Measurements from ENCODE around the gene TMEM259.
A peak's percentile ranks its signal among the peaks of the same experiment; 100 is the strongest.

TMEM259 gene

DNA sequence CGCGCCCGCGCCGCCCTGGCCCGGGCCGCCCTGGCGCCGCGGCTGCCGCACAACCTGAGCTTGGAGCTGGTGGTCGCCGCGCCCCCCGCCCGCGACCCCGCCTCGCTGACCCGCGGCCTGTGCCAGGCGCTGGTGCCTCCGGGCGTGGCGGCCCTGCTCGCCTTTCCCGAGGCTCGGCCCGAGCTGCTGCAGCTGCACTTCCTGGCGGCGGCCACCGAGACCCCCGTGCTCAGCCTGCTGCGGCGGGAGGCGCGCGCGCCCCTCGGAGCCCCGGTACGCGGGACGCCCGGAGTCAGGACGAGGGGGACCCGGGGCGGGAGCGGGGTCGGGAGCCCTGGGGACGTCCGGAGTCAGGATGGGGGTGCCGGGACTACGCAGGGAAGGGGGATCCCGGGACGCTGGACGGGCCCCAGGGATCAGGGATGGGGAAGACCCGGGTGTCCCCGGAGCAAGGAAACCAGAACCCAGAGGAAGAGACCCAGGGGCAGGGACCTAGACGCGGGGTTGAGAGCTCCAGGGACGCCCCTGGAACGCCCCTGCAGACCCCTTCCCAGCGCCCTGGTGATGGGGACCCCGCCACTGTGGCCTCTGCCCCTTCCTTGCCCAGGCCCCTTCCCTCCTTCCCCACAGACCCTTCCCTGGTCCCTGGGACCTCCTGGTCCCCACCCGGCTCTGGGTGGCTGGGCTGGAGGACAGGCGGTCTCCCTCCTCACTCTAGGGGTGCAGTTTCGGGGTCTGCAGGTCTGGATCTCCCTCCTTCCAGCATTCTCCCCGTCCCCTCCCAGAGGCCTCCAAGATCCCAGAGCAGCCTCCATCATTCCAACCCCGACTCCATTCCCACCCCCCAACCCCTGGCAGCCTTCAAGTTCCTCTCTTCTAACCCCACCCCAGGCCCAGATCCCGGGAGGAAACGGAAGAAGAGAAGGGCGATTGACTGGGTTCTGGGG, 20.1 kb downstream of the TMEM259 start:
- no peak for DNase-seq

DNA sequence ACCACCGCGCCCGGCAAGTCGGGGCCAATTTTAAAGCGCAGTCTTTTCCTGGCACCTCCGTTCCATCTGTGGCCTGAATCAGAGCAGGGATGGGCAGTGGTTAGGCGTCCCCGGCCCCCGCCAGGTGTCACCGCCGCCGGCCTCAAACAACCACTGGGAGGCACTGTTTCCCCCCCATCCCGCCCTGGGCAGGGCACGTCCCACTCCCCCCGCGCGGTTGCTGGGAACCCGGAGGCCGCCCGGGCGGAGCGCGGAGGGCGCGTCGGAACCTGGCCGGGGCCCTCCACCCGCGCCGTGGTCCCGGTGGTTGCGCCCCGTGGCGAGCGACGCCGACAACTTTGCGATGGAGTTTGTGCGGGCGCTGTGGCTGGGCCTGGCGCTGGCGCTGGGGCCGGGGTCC, 20.8 kb downstream of the TMEM259 start, which contains the start of gene GRIN3B:
Gene GRIN3B (plus strand): TSS at position 325 of the 400 bp plus-strand sequence. CDS start 19 bp downstream, at position 344.
- DNase-seq: no peak

DNA sequence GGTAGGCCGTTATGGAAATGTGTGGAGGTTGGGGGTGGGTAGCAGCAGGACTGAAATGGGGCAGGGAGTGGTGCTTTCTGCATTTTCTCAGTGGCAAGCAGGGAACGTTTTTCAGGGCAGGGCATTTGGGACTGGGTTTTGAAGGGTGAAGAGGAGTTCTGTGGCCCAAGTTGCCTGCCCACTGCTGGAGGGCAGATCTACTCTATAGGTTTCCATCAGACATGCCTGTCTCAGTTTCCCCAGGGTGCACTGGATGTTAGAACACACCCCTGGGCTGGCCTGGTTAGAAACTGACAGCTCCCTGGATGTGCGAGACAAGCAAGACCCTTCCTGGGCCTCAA, 21.6 kb downstream of the TMEM259 start:
- no peak for DNase-seq

DNA sequence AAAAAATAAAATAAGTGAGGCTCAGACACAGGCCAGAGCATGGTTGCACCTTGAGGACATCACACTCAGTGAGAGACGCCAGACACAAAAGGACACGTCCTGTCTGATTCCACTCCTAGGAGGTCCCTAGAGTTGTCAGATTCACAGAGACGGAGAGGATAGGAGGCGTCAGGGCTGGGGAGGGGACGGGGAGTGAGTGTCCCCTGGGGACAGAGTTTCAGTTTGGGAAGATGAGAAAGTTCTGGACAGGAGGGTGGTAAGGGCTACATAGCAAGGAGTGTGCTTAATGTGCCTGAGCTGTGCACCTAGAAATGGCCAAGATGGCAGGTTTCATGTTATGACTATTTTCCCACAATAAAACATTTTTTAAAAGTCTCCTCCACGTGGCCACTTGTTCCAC, 22.9 kb downstream of the TMEM259 start:
- no peak for DNase-seq

DNA sequence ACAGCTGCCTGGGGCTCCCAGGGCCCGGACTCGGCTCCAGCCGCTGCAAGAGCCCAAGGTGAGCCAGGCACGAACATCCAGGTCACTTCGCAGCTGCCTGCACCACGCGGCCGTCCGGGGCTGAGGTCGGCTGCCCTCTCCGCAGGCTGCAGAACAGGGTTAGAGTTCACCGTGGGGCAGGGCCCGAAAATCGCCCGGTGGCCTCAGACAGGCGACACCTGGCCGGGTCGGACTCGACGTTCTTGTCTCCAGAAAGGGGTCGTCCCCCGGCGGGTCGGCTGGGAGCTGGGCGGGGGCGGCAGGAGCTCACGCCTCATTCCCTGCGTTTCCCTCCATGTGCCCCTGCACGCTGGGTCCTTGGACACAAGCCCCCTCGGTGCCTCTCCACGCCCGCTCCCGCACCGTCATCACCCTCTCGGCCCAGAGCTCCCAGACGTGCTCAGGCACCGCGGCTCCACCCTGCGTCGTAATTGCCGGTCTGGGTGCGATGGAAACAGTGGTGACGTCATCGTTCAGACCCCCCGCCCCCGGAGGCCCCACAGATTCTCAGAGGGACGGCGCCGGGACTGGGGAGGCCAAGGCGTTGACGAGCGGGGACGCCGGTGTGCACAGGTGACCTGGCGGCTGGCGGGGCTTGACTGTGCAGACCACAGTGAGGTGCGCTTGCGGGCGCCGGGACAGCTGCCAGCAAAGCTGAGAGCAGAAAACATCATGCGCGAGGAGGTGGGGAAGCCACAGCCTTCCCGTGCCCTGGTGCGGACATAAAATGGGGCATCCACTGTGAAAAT, 24.7 kb downstream of the TMEM259 start:
- DNase-seq: peak; percentile 7

DNA sequence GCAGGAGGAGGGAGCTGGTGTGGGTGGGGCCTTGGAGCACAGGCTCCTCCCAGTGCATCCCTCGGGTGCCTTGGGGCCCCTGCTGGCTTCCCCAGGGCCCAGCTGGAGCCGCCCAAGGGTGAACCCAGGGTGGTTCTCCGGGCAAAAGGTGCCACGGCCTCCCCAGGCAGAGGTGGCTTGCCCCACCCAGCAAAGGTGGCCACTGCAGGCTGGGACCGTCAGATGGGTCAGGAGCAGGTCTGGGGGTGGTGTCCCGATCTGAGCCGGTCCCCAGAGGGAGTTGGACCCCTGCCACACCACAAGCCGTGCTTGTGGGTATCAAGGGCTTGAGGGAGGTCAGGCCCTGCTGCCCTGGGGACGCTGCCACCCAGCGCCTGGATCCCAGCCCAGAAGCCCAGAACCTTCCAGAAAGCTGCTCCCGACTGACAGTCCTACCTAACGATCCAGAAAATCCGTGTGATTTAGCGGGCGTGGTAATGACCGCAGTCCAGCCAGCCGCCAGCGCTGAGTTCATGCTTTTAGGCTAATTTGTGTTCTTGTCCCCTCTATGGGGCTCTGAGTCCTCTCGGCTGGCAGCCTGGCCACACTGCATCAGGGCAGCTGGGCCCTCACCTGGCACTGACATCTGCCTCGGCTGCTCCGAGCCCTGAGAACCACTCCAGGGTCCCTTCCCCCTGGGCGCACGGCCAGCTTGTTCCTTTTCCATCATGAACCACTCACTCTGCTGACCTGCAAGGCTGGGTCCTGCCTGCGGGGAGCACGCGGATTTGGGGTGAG, 25.7 kb downstream of the TMEM259 start:
- DNase-seq: peak; percentile 51

DNA sequence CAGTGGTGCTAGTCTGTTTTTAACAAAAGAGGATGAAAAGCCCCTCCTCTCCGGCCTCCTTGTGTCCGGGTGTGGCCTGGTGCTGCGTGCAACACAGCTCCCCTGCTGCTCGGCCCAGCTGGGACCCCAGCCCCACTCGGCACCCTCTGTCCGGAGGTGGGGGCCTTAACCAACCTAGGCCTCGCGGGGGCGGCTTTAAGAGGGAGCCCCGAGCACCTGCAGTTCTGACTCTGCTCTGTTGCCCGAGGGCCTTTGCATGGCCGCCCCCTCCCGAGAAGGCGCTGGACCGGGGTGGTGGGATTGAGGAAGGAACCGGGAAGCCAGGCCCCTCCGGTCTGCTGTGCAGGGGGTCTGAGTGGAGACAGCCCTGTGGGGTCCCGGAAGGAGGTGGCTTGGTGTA, 26.4 kb downstream of the TMEM259 start:
- no peak for DNase-seq

DNA sequence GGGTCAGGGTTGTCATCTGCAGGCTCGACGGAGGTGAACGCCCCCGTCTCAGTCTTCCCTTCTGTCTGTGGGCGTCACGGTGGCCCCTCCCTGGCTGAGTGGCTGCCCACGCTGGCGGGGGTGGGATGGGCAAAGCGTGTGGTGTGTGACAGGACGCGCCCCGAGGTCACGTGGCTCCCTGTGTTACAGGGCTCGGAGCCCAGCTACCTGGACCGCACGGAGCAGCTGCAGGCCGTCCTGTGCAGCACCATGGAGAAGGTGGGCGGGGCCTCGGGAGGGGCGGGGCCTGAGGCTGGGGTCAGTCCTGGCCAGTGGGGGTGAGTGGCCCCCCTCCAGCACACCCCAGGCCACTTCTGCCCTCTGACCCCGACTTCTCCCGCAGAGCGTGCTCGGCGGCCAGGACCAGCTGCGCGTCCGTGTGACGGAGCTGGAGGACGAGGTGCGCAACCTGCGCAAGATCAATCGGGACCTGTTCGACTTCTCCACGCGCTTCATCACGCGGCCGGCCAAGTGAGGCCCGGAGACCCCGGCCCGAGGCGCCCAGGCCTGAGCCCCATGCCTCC, 27.0 kb downstream of the TMEM259 start:
- no peak for DNase-seq

DNA sequence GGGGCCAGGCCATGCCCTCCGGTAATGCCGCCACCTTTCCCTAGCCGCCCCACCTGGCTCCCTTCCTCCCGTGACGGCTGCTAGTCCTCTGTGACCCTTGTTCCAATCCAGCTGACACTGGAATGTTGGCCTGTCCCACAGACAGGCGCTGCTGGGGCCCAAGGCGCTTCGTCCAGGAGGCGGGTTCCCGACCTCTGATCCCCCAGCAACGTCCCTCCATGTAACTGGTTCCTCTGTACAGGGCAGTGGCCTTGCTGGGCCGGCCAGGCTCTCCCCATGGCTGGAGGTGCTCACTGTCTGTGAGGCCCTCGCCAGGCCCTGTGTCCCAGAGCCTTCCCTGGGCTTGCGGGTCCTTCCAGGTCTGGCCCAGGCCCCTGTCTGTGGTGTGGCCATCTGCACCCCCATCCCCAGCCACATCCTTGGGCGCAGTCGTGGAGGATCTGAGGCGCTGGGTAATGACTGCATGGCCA, 27.5 kb downstream of the TMEM259 start:
- no peak for DNase-seq

DNA sequence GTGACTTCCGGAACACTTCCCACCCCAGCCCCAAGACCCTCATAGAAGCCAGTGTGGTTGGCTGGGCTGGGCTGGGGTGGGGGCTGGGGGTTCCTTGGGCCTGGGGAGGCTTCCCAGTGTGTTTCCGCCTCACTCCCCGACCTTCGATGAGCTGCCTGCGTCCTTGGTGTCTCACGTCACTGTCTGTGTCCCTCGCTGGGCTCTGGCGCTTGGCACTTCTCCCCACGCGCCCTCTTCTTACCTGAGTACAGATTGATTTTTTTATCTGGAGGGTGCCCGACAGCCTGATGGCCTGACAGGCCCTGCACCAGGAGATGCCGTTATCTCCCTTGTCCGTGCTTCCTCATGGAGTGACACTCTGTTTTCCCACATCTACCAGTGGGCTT, 28.3 kb downstream of the TMEM259 start:
- DNase-seq: no peak

DNA sequence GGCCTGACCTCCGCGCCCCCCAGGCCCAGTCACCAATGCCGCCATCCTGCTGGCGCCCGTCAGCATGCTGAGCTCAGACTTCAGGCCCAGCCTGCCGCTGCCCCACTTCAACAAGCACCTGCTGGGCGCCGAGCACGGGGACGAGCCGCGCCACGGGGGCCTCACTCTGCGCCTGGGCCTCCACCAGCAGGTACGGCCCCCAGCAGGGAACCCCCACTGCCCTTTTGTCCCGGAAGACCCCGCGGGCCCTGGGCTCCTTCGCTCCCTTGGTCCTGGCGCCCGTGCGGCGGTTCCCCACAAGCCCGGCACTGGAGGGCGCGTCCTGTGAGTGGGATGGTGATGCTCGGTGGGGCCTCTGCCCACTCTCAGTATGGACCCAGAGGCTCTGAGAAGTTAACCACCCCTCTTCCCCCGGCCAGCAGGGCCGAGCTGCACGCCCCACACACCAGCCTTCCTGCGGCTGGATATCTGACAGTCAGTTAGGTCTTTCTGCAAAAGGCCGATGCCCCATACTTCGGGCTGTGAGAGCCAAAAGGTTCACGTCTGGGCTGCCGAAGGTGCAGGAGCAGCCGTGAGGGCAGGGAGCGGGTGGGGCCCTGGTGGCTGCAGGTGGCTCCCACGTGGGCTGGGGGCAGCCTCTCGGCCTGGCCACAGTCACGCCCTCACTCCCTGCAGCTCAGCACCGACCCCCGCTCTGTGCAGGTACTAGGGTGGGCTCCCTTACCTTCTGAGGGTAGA, 28.8 kb downstream of the TMEM259 start:
- no peak for DNase-seq

DNA sequence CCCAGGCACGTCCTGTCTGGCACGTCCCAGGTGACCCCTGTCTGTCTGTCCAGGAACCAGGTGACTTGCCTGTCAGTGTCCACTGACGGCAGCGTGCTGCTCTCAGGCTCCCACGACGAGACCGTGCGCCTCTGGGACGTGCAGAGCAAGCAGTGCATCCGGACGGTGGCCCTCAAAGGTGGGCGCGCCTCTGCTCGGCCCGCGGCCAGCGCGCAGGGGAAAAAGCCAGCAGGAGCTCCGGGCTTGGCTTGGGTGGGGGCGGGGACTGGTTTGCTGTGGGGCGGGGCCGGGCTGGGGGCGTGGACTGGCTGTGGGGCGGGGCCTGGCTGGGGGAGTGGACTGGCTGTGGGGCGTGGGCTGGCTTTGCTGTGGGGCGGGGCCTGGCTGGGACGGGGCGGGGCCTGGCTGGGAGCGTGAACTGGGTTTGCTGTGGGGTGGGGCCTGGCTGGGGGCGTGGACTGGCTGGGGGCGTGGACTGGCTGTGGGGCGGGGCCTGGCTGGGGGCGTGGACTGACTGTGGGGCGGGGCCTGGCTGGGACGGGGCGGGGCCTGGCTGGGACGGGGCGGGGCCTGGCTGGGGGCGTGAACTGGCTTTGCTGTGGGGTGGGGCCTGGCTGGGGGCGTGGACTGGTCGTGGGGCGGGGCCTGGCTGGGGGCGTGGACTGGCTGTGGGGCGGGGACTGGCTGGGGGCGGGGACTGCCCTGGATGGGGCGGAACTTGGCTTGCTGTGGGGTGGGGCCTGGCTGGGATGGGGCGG, 29.6 kb downstream of the TMEM259 start:
- DNase-seq: no peak

DNA sequence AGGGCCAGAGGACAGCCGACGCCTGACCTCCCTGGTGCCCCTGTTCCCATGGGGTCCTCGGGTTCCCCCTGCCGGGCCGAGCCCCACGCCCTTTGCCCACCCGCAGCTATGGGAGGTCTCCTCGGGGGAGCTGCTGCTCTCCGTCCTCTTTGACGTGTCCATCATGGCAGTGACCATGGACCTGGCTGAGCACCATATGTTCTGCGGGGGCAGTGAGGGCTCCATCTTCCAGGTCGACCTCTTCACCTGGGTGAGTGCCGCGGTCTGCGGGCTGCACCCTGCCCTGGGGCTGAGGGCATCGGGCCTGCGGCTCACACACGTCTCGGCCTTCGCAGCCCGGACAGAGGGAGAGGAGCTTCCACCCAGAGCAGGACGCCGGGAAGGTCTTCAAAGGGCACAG, 30.2 kb downstream of the TMEM259 start:
- no peak for DNase-seq

DNA sequence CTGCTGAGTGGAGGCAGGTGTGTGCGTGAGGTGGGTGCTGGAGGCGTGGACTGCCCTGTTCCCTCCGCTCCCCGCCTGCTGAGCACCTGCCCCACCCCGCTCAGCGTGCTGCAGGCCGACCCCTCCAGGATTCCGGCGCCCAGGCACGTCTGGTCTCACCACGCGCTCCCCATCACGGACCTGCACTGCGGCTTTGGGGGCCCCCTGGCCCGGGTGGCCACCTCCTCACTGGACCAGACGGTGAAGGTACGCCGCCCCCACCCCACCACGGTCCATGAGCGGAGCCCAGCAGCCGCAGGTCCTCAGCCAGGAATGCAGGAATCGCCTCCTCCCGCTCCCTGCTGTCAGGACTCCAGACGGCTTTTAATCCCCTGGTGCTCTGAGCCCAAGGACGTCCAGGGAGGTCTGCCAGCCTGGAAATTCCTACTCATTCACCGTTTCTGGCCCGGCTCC, 30.8 kb downstream of the TMEM259 start:
- DNase-seq: no peak

DNA sequence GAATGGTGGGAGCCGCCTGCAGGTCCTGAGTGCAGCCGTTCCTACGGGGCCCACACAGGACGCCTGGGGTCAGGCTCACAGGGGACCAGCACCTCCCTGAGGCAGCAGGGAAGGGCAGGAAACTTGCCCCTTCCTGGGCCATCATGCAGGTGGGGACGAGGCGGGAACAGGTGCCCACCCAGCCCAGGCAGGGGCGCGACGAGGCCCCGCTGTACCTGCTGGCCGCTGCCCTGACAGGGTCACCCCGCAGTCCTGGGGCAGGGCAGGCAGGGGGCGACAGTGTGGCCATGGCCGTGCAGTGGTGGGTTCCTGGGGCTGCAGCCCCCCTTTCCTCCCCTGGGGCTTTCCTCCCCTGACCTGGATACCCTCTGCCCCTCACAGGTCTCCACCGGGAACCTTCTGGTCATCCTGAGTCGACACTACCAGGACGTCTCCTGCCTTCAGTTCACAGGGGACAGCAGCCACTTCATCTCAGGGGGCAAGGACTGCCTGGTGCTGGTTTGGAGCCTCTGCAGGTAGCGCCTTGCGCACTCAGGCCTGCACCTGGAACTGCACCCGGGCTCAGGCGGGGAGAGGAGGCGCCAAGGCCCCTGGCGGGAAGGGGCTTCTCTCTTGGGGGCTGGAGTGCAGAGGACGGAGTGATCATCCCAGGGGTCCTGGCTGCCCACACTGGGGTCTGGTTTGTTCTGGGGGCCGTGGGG, 31.4 kb downstream of the TMEM259 start:
- DNase-seq: no peak

DNA sequence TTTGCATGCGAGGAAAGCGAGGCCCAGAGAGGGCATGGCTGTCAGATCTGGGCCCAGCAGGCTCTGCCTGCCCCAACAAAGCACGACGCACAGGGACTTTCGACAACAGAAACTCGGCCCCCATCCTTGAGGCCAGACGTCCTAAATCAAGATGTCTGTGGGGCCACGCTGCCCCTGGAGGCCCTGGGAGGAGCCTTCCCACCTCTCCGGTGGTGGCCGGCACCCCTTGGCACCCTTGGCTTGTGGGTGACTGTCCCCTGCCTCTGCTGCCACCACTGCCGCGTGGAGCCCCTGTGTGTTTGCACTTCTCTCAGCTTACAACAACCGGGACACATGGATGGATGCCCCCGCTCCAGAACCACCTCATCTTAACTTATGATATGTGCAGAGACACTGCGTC, 32.4 kb downstream of the TMEM259 start:
- DNase-seq: no peak

DNA sequence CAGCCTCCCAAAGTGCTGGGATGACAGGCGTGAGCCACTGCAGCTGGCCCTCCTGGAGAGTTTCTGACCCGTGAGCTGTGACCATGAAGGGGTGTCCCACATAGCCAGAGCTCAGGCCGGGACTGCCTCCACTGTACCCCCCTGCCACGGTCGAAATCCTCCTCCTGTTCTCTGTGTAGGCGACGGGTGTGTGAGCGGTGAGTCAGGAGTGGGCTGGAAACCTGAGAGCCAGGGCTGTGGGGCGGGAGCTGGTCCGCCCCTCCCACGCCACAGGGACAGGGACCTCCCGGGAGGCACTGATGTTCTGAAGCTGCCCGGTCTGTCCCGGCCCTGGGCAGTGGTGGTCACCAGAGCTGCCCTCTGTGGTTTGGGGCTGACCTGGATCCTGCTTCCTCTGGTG, 32.8 kb downstream of the TMEM259 start:
- DNase-seq: no peak

DNA sequence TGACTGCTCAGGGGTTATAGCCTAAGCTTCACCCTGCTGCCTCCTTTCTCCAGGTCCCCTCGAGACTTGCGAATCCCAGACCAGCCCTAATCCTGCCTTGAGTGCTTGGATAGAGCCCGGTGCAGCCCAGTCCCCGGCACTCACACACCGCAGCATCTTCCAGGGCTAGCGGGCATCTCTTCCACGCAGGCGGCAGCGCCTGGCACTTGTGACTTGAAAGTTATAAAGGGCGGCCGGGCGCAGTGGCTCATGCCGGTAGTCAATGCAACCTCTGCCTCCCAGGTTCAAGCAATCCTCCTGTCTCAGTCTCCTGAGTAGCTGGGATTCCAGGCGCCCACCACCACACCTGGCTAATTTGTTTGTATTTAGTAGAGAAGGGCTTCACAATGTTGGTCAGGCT, 34.8 kb downstream of the TMEM259 start:
- DNase-seq: no peak

DNA sequence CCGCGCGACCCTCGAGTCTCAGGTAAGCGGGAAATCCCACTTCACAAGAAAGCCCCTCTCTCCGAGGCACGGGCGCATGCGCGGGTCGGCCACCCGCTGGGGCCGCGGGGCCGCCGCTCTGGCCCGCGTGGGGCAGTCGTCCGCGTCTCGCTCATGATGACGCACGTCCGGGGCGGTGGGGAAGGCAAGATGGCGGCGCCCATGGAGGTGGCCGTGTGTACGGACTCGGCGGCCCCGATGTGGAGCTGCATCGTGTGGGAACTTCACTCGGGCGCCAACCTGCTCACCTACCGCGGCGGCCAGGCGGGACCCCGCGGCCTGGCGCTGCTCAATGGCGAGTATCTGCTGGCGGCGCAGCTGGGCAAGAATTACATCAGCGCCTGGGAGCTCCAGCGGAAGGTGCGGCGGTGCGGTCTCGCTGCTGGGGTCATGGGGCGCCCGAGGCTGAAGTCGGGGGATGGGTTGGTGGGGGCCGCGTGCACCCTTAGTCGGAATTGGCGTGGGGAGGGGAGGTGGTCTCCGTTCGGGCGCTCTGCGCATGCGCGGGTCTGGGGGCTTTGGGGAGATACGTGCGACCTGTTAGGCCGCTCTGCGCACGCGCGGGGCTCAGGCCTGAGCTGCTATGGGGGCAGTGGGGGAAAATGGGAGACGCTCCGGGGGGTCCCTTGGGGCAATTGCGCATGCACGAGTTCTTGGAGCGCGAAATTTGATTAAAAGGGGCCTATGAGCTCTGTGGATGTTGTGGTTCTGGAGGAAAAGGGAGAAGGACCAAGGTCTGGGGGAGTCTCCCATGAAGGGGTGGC, 36.6 kb downstream of the TMEM259 start, which contains the start of gene WDR18:
Gene WDR18 (plus strand): TSS at position 181 of the 803 bp plus-strand sequence. CDS start 9 bp downstream, at position 190.
- peak; percentile 44 for DNase-seq

Measured in NCI-H2029 treated with DMSO at 0.1 percent for 48 hours (cell line).